HEK293 (cell line): ENCODE results near the gene RPGR.
A peak's percentile ranks its signal among the peaks of the same experiment; 100 is the strongest.

Experiments used
- CTCF ChIA-PET: fragments of 350-600 bp; formaldehyde crosslinking; extraction: SDS; loops from one replicate; lab custom pipeline; 2021; ENCODE audit warnings: antibody characterized with exemption; lab: Yijun Ruan, JAX
- POLR2A ChIA-PET: fragments of 300-600 bp; formaldehyde crosslinking; extraction: SDS; loops from one replicate; lab custom pipeline; 2020; ENCODE audit warnings: antibody characterized with exemption, inconsistent platforms; lab: Yijun Ruan, JAX
- H3K27ac ChIP-seq: fragments of 200-500 bp; sonication (Bioruptor generic); 2 replicates; pipeline ENCODE4 v1.5.1; 2014; ENCODE audit warnings: low read depth, low read length, control low read depth, inconsistent platforms; ENCODE audit errors: extremely low read depth
- H3K36me3 ChIP-seq, 2 experiments: fragments of 200-500 bp in 1 of 2; sonication (Bioruptor generic) in 1 of 2; 1 replicate in 1 of 2; 2 replicates in 1 of 2; pipeline ENCODE4 v1.5.1; 2014 to 2017; ENCODE audit warnings: inconsistent platforms in 2 of 2, low read length in 2 of 2; ENCODE audit not compliant: control insufficient read depth in 2 of 2, insufficient read depth in 1 of 2
- H3K4me1 ChIP-seq: fragments of 200-500 bp; sonication (Bioruptor generic); 2 replicates; pipeline ENCODE4 v1.5.1; 2014; ENCODE audit warnings: mild to moderate bottlenecking, low read length, inconsistent platforms; ENCODE audit not compliant: control insufficient read depth, insufficient read depth
- H3K4me3 ChIP-seq: 2 replicates; pipeline ENCODE4 v1.5.1; 2011; ENCODE audit warnings: low read depth, mild to moderate bottlenecking, control low read depth, low read length, moderate library complexity
- H3K9me3 ChIP-seq: fragments of 200-500 bp; sonication (Bioruptor generic); 2 replicates; pipeline ENCODE4 v1.5.1; 2014; ENCODE audit warnings: low read depth, low read length, inconsistent platforms; ENCODE audit not compliant: control insufficient read depth, insufficient read depth
- GLI4 ChIP-seq: fragments of 450-650 bp; formaldehyde crosslinking; IDR thresholded peaks from 2 replicates; pipeline ENCODE4 v1.5.1; 2016; ENCODE audit warnings: missing biosample characterization, missing genetic modification characterization
- PRDM10 ChIP-seq: fragments of 450-650 bp; formaldehyde crosslinking; IDR thresholded peaks from 2 replicates; pipeline ENCODE4 v1.5.1; 2016; ENCODE audit warnings: missing biosample characterization, missing genetic modification characterization
- RBAK ChIP-seq: fragments of 450-650 bp; formaldehyde crosslinking; IDR thresholded peaks from 2 replicates; pipeline ENCODE4 v1.5.1; 2016; ENCODE audit warnings: missing biosample characterization, missing genetic modification characterization
- ZBTB49 ChIP-seq: fragments of 450-650 bp; formaldehyde crosslinking; IDR thresholded peaks from 2 replicates; pipeline ENCODE4 v1.5.1; 2016; ENCODE audit warnings: missing biosample characterization, missing genetic modification characterization, low read depth
- ZNF155 ChIP-seq: fragments of 450-650 bp; formaldehyde crosslinking; IDR thresholded peaks from 2 replicates; pipeline ENCODE4 v1.5.1; 2016; ENCODE audit warnings: missing biosample characterization, missing genetic modification characterization
- ZNF292 ChIP-seq: fragments of 450-650 bp; formaldehyde crosslinking; IDR thresholded peaks from 2 replicates; pipeline ENCODE4 v1.5.1; 2016; ENCODE audit warnings: low read depth, missing biosample characterization, missing genetic modification characterization, borderline replicate concordance
- ZNF488 ChIP-seq: fragments of 450-650 bp; formaldehyde crosslinking; IDR thresholded peaks from 2 replicates; pipeline ENCODE4 v1.5.1; 2016; ENCODE audit warnings: missing biosample characterization, missing genetic modification characterization
- ZNF501 ChIP-seq: fragments of 450-650 bp; formaldehyde crosslinking; IDR thresholded peaks from 2 replicates; pipeline ENCODE4 v1.5.1; 2016; ENCODE audit warnings: missing biosample characterization, missing genetic modification characterization
- ZNF518A ChIP-seq: fragments of 450-650 bp; formaldehyde crosslinking; conservative IDR thresholded peaks from 2 replicates; pipeline ENCODE4 v1.5.1; 2016; ENCODE audit warnings: low read depth, missing biosample characterization, missing genetic modification characterization
- ZNF544 ChIP-seq: fragments of 450-650 bp; formaldehyde crosslinking; IDR thresholded peaks from 2 replicates; pipeline ENCODE4 v1.5.0; 2017; ENCODE audit warnings: missing biosample characterization, missing genetic modification characterization
- ZNF558 ChIP-seq: fragments of 450-650 bp; formaldehyde crosslinking; IDR thresholded peaks from 2 replicates; pipeline ENCODE4 v1.5.1; 2016; ENCODE audit warnings: missing biosample characterization, missing genetic modification characterization
- ZNF654 ChIP-seq: fragments of 450-650 bp; formaldehyde crosslinking; IDR thresholded peaks from 2 replicates; pipeline ENCODE4 v1.5.1; 2016; ENCODE audit warnings: low read depth, missing biosample characterization, missing genetic modification characterization
- ZNF670 ChIP-seq: fragments of 450-650 bp; formaldehyde crosslinking; IDR thresholded peaks from 2 replicates; pipeline ENCODE4 v1.5.1; 2016; ENCODE audit warnings: missing biosample characterization, missing genetic modification characterization, low read depth
- ZNF692 ChIP-seq: fragments of 450-650 bp; formaldehyde crosslinking; IDR thresholded peaks from 2 replicates; pipeline ENCODE4 v1.5.1; 2016; ENCODE audit warnings: missing biosample characterization, missing genetic modification characterization

RPGR gene

GRCh38 chrX:38376747-38377146 is 49.4 kb upstream of the RPGR start:
- Histone ChIP-seq H3K9me3 (no peaks in the 10 kb centered on the region), H3K4me1 (no peaks in the 10 kb centered on the region), H3K4me3 (no peak overlapping the region), H3K27ac (no peak overlapping the region), H3K36me3 (no peaks in the 10 kb centered on the region)
- TF ChIP-seq ZNF292 (tag by site-specific recombination): no peak
- TF ChIP-seq RBAK (tag by site-specific recombination): no peak
- no peak for TF ChIP-seq ZNF501 (tag by site-specific recombination)
- TF ChIP-seq ZNF692 (tag by site-specific recombination): no peak
- TF ChIP-seq ZNF488 (tag by site-specific recombination): no peak
- ChIA-PET CTCF (interaction anchor here (1.0 to 1.5 kb wide), 9 partner anchors 8 to 102 kb away, joined by 3 to 9 read pairs (median 4); no protein-coding TSS in a partner anchor), POLR2A (no interaction called here)

GRCh38 chrX:38375891-38376290 is 48.6 kb upstream of the RPGR start:
- Histone ChIP-seq H3K27ac (no peak overlapping the region), H3K4me3 (no peak overlapping the region), H3K9me3 (no peaks in the 10 kb centered on the region), H3K4me1 (no peaks in the 10 kb centered on the region), H3K36me3 (no peaks in the 10 kb centered on the region)
- CTCF ChIA-PET: interaction anchor here (0.6 to 1.5 kb wide), 15 partner anchors 9 to 302 kb away, joined by 3 to 9 read pairs (median 3); no protein-coding TSS in a partner anchor
- POLR2A ChIA-PET: no interaction called here
- TF ChIP-seq ZNF155 (no peak), ZNF518A (tag by site-specific recombination) (no peak), ZNF654 (tag by site-specific recombination) (peak; percentile 21), PRDM10 (tag by site-specific recombination) (peak; percentile 43; the same call in 1 of the 2 replicates), ZNF558 (tag by site-specific recombination) (no peak), ZNF670 (tag by site-specific recombination) (no peak), ZNF544 (tag by site-specific recombination) (no peak), GLI4 (tag by site-specific recombination) (no peak), ZBTB49 (tag by site-specific recombination) (no peak)
